IMR-90 (cell line): ENCODE results near the gene PPM1H. TPM values are rescaled to one million over a fixed set of nuclear protein-coding genes. Genes with fewer than 3 reads are reported as not detected.

ENCODE experiments used
- ATAC-seq: fragments of 200-7000 bp; cut with Tn5 transposase; 2 replicates; pipeline ENCODE4 v1.9.1; 2020; ENCODE audit warnings: low read depth, mild to moderate bottlenecking, moderate library complexity
- BruUV-seq: library from RNA; stranded (reverse); fragments of 400-500 nt; replicated peaks from 2 replicates; lab custom pipeline; 2021; lab: Mats Ljungman, UMichigan
- CTCF ChIA-PET: fragments of 300-600 bp; formaldehyde crosslinking; extraction: SDS; loops from one replicate; lab custom pipeline; 2021; ENCODE audit warnings: antibody characterized with exemption; lab: Yijun Ruan, JAX
- POLR2A ChIA-PET: fragments of 300-600 bp; sonication (Branson Sonifier 250); formaldehyde crosslinking; loops from one replicate; lab custom pipeline; 2022; ENCODE audit warnings: antibody characterized with exemption; ENCODE audit not compliant: unreplicated experiment; lab: Charles Lee
- DNase-seq: peaks from one replicate; pipeline ENCODE4 v3.0.0; 2013
- H2AFZ ChIP-seq: replicated peaks from 2 replicates; pipeline ENCODE3; 2013; ENCODE audit warnings: low read length, mild to moderate bottlenecking; ENCODE audit not compliant: poor library complexity
- H2AK5ac ChIP-seq: 2 replicates; pipeline ENCODE4 v1.6.1; 2013; ENCODE audit warnings: low read depth, low read length, inconsistent platforms
- H2AK9ac ChIP-seq: replicated peaks from 2 replicates; pipeline ENCODE3; 2013; ENCODE audit warnings: mild to moderate bottlenecking, low read depth, low read length, moderate library complexity; ENCODE audit not compliant: poor library complexity
- H2BK120ac ChIP-seq: 2 replicates; pipeline ENCODE4 v1.6.1; 2013; ENCODE audit warnings: low read depth, low read length, inconsistent platforms
- H2BK15ac ChIP-seq: 3 replicates; pipeline ENCODE4 v1.6.1; 2013; ENCODE audit warnings: low read depth, low read length, inconsistent platforms
- H2BK20ac ChIP-seq: 2 replicates; pipeline ENCODE4 v1.6.1; 2013; ENCODE audit warnings: low read depth, mild to moderate bottlenecking, inconsistent platforms, low read length, moderate library complexity
- H2BK5ac ChIP-seq: 2 replicates; pipeline ENCODE4 v1.6.1; 2013; ENCODE audit warnings: mild to moderate bottlenecking, low read depth, low read length, inconsistent platforms; ENCODE audit not compliant: poor library complexity, severe bottlenecking
- H3K14ac ChIP-seq: replicated peaks from 2 replicates; pipeline ENCODE4 v1.6.1; 2013; ENCODE audit warnings: low read depth, low read length, inconsistent platforms
- H3K18ac ChIP-seq: 2 replicates; pipeline ENCODE4 v1.6.1; 2013; ENCODE audit warnings: low read depth, low read length, control low read depth
- H3K23ac ChIP-seq: 2 replicates; pipeline ENCODE4 v1.6.1; 2013; ENCODE audit warnings: low read depth, low read length, inconsistent platforms
- H3K27ac ChIP-seq: 2 replicates; pipeline ENCODE4 v1.5.1; 2013; ENCODE audit warnings: mild to moderate bottlenecking, control low read depth, low read length; ENCODE audit not compliant: insufficient read depth
- H3K27me3 ChIP-seq: 2 replicates; pipeline ENCODE4 v1.6.1; 2013; ENCODE audit warnings: low read length; ENCODE audit not compliant: control insufficient read depth, insufficient read depth
- H3K36me3 ChIP-seq: 2 replicates; pipeline ENCODE4 v1.6.1; 2013; ENCODE audit warnings: low read length, mixed read lengths; ENCODE audit not compliant: control insufficient read depth, insufficient read depth
- H3K4ac ChIP-seq: 2 replicates; pipeline ENCODE4 v1.6.1; 2013; ENCODE audit warnings: low read depth, low read length, inconsistent platforms
- H3K4me1 ChIP-seq: 2 replicates; pipeline ENCODE4 v1.6.1; 2013; ENCODE audit warnings: low read length, mixed read lengths; ENCODE audit not compliant: control insufficient read depth, insufficient read depth
- H3K4me2 ChIP-seq: 2 replicates; pipeline ENCODE4 v1.6.1; 2013; ENCODE audit warnings: low read depth, mild to moderate bottlenecking, control low read depth, low read length, moderate library complexity
- H3K4me3 ChIP-seq: 2 replicates; pipeline ENCODE4 v1.5.1; 2013; ENCODE audit warnings: low read depth, mild to moderate bottlenecking, control low read depth, low read length, moderate library complexity; ENCODE audit not compliant: insufficient read depth
- H3K56ac ChIP-seq: 2 replicates; pipeline ENCODE4 v1.6.1; 2013; ENCODE audit warnings: low read length, inconsistent platforms; ENCODE audit not compliant: insufficient read depth; ENCODE audit errors: extremely low read depth
- H3K79me1 ChIP-seq, 2 experiments: 2 replicates each; pipeline ENCODE4 v1.6.1; 2013; ENCODE audit warnings: low read length in 2 of 2, inconsistent platforms in 1 of 2, low read depth in 1 of 2
- H3K9ac ChIP-seq: 2 replicates; pipeline ENCODE4 v1.6.1; 2013; ENCODE audit warnings: low read depth, low read length, control low read depth
- H3K9me1 ChIP-seq: 2 replicates; pipeline ENCODE4 v1.6.1; 2013; ENCODE audit warnings: low read length, inconsistent platforms; ENCODE audit not compliant: insufficient read depth
- H3K9me3 ChIP-seq: 2 replicates; pipeline ENCODE4 v1.6.1; 2013; ENCODE audit warnings: low read length; ENCODE audit not compliant: control insufficient read depth, insufficient read depth
- H4K20me1 ChIP-seq: 2 replicates; pipeline ENCODE4 v1.6.1; 2013; ENCODE audit warnings: low read length, inconsistent platforms; ENCODE audit not compliant: insufficient read depth
- H4K5ac ChIP-seq: 2 replicates; pipeline ENCODE4 v1.6.1; 2013; ENCODE audit warnings: mild to moderate bottlenecking, low read depth, low read length, control low read depth
- H4K8ac ChIP-seq, 2 experiments: 2 replicates each; pipeline ENCODE4 v1.6.1; 2013; ENCODE audit warnings: low read depth in 2 of 2, low read length in 2 of 2, control low read depth in 1 of 2, inconsistent platforms in 1 of 2
- H4K91ac ChIP-seq: 2 replicates; pipeline ENCODE4 v1.6.1; 2013; ENCODE audit warnings: low read depth, low read length, inconsistent platforms; ENCODE audit not compliant: insufficient read depth
- BHLHE40 ChIP-seq: fragments of 150-350 bp; IDR thresholded peaks from 2 replicates; pipeline ENCODE4 v1.6.1; 2016; ENCODE audit warnings: mild to moderate bottlenecking, low read depth, low read length
- CEBPB ChIP-seq: IDR thresholded peaks from 2 replicates; pipeline ENCODE4 v1.6.1; 2012; ENCODE audit warnings: low read depth, low read length, improper control_type of control experiment
- CHD1 ChIP-seq: IDR thresholded peaks from 2 replicates; pipeline ENCODE4 v1.6.1; 2012; ENCODE audit warnings: low read depth, low read length, improper control_type of control experiment
- ELK1 ChIP-seq: fragments of 150-350 bp; IDR thresholded peaks from 2 replicates; pipeline ENCODE4 v1.6.1; 2016; ENCODE audit warnings: low read depth, mild to moderate bottlenecking, low read length, moderate library complexity, borderline replicate concordance
- FOS ChIP-seq: fragments of 150-350 bp; IDR thresholded peaks from 2 replicates; pipeline ENCODE4 v1.6.1; 2016; ENCODE audit warnings: low read depth, low read length
- MAFK ChIP-seq: IDR thresholded peaks from 2 replicates; pipeline ENCODE4 v1.6.1; 2012; ENCODE audit warnings: low read depth, low read length, improper control_type of control experiment
- MAZ ChIP-seq: IDR thresholded peaks from 2 replicates; pipeline ENCODE4 v1.6.1; 2012; ENCODE audit warnings: low read depth, mild to moderate bottlenecking, low read length, improper control_type of control experiment, moderate library complexity, borderline replicate concordance
- MXI1 ChIP-seq: IDR thresholded peaks from 2 replicates; pipeline ENCODE4 v1.6.1; 2012; ENCODE audit warnings: low read depth, mild to moderate bottlenecking, low read length, moderate library complexity, borderline replicate concordance
- NFE2L2 ChIP-seq: fragments of 150-350 bp; IDR thresholded peaks from 2 replicates; pipeline ENCODE4 v1.6.1; 2016; ENCODE audit warnings: low read depth, mild to moderate bottlenecking, low read length
- RAD21 ChIP-seq: IDR thresholded peaks from 2 replicates; pipeline ENCODE4 v1.6.1; 2012; ENCODE audit warnings: low read length, improper control_type of control experiment
- RCOR1 ChIP-seq: IDR thresholded peaks from 2 replicates; pipeline ENCODE4 v1.6.1; 2012; ENCODE audit warnings: mild to moderate bottlenecking, low read length, improper control_type of control experiment; ENCODE audit not compliant: insufficient replicate concordance
- RFX5 ChIP-seq: IDR thresholded peaks from 2 replicates; pipeline ENCODE4 v1.8.0; 2012; ENCODE audit warnings: low read depth, mild to moderate bottlenecking, low read length, moderate library complexity
- SMC3 ChIP-seq: fragments of 150-350 bp; IDR thresholded peaks from 2 replicates; pipeline ENCODE4 v1.6.1; 2016; ENCODE audit warnings: low read depth, mild to moderate bottlenecking, antibody characterized with exemption, low read length, moderate library complexity
- USF2 ChIP-seq: fragments of 150-350 bp; IDR thresholded peaks from 2 replicates; pipeline ENCODE4 v1.6.1; 2017; ENCODE audit warnings: mild to moderate bottlenecking, antibody characterized with exemption, low read length, low read depth
- WGBS, 2 experiments: methylation state at CpG; one replicate each; pipeline versions ENCODE4 v1.1.5 to v1.1.7; 2013; ENCODE audit warnings: missing lambda C conversion rate in 2 of 2; ENCODE audit not compliant: insufficient read length in 1 of 2; ENCODE audit errors: extremely low coverage in 2 of 2; 5-methylcytosine and 5-hydroxymethylcytosine counted together
- dilution Hi-C: fragments of 300-500 bp; cut with HindIII; formaldehyde crosslinking; loops from one replicate; pipeline ENCODE4 v1.14.3; 2018; ENCODE audit warnings: low sequenced_read_pairs; ENCODE audit not compliant: unreplicated experiment
- in situ Hi-C: fragments of 300-500 bp; cut with MboI; formaldehyde crosslinking; loops from 3 replicates; pipeline ENCODE4 v1.14.3; 2019; ENCODE audit warnings: low sequenced_read_pairs, inconsistent platforms, mixed read lengths
- intact Hi-C: fragments of 100-400 bp; cut with micrococcal nuclease; formaldehyde crosslinking; loops from 2 replicates; pipeline ENCODE4 v1.10.0; 2022
- polyA plus RNA-seq, 3 experiments: library from polyadenylated mRNA; depleted of rRNA; stranded (reverse); fragments of >200 nt; gene quantifications; 2 replicates each; pipeline ENCODE4 v1.2.3, GENCODE V29; 2012; ENCODE audit warnings: low replicate concordance in 1 of 3
- total RNA-seq: library from RNA; depleted of rRNA; stranded (reverse); fragments of >200 nt; gene quantifications from 2 replicates; pipeline ENCODE4 v1.2.3, GENCODE V29; 2012

PPM1H gene
- total and polyA plus RNA-seq, 2 of the 4 experiments (the other 2 are of a cell fraction): 0.14 to 0.18 TPM

- dilution Hi-C loops: no loop called here
These were observed 183.8 kb downstream of the PPM1H start for GRCh38 chr12:62750941-62751809.

More at GRCh38 chr12:62750941-62751809, 183.8 kb downstream of the PPM1H start:
- Histone ChIP-seq H2BK20ac (no peak overlapping the region), H4K91ac (no peak overlapping the region), H4K20me1 (no peaks in the 10 kb centered on the region), H2BK5ac (no peak overlapping the region), H3K36me3 (no peaks in the 10 kb centered on the region), H2BK120ac (no peak overlapping the region), H3K4me1 (no peaks in the 10 kb centered on the region; the same call in 1 of the 2 replicates), H3K4ac (no peak overlapping the region), H3K9me1 (0 out of 2 replicates have a peak, but pooled peaks cover 8% of the 10 kb centered on the region), H3K9ac (no peak overlapping the region), H3K27ac (no peak overlapping the region), H3K56ac (no peak overlapping the region), H3K4me3 (no peak overlapping the region), H2AFZ (no peak overlapping the region), H3K23ac (no peak overlapping the region), H3K18ac (no peak overlapping the region), H3K9me3 (no peaks in the 10 kb centered on the region), H4K5ac (no peak overlapping the region), H3K14ac (no peak overlapping the region), H3K79me1 (no peaks in the 10 kb centered on the region), H4K8ac (no peak overlapping the region), H2AK9ac (no peak overlapping the region), H3K27me3 (peaks cover 23% of the 10 kb centered on the region), H2BK15ac (no peak overlapping the region), H3K4me2 (no peak overlapping the region), H2AK5ac (no peak overlapping the region)
- in situ Hi-C loops (no loop called here), intact Hi-C loops (no loop called here)
- 60% methylated on average over 1 of the region's 10 CpGs; no CpG with 5 or more reads in 1 of the 2 experiments for WGBS, 2 experiments
- TF ChIP-seq MAZ: no peak
- TF ChIP-seq CHD1: no peak
- no peak for TF ChIP-seq MAFK
- no peak for TF ChIP-seq MXI1
- no peak for TF ChIP-seq RAD21
- TF ChIP-seq USF2: no peak
- TF ChIP-seq CEBPB: no peak
- TF ChIP-seq BHLHE40: no peak
- TF ChIP-seq SMC3: no peak
- no peak for TF ChIP-seq ELK1
- TF ChIP-seq RFX5: no peak
- no peak for TF ChIP-seq FOS
- no peak for TF ChIP-seq NFE2L2
- no peak for TF ChIP-seq RCOR1
- BruUV-seq: no TSS peak
- ATAC-seq (no peak), DNase-seq (no peak)
- ChIA-PET POLR2A (no interaction called here), CTCF (no interaction called here)
